ENCODE data around the gene CNIH3.

Gene CNIH3

GRCh38 chr1:224767676-224768075, 151.6 kb downstream of the CNIH3 start:
- no peak for DNase-seq (ENCODE audit: low read depth in 4 of 4, low spot score in 1 of 4)

GRCh38 chr1:224768971-224769370, 152.9 kb downstream of the CNIH3 start:
- DNase-seq (ENCODE audit: low read depth in 4 of 4, low spot score in 1 of 4): no peak

- DNase-seq (ENCODE audit: low read depth in 4 of 4, low spot score in 1 of 4): no peak
Measured at GRCh38 chr1:224769452-224770335, 153.6 kb downstream of the CNIH3 start.

GRCh38 chr1:224770336-224770693, 154.2 kb downstream of the CNIH3 start:
- DNase-seq (ENCODE audit: low read depth in 4 of 4, low spot score in 1 of 4): no peak

GRCh38 chr1:224773646-224774045, 157.5 kb downstream of the CNIH3 start:
- DNase-seq (ENCODE audit: low read depth in 4 of 4, low spot score in 1 of 4): no peak

- no peak for DNase-seq (ENCODE audit: low read depth in 4 of 4, low spot score in 1 of 4)
Measured at GRCh38 chr1:224774378-224774777, 158.3 kb downstream of the CNIH3 start.

- no peak for DNase-seq (ENCODE audit: low read depth in 4 of 4, low spot score in 1 of 4)
Measured at GRCh38 chr1:224777180-224777579, 161.1 kb downstream of the CNIH3 start.

- no peak for DNase-seq (ENCODE audit: low read depth in 4 of 4, low spot score in 1 of 4)
Measured at GRCh38 chr1:224779536-224779935, 163.4 kb downstream of the CNIH3 start.

GRCh38 chr1:224780736-224781135, 164.6 kb downstream of the CNIH3 start:
- DNase-seq (ENCODE audit: low read depth in 4 of 4, low spot score in 1 of 4): no peak

- DNase-seq (ENCODE audit: low read depth in 4 of 4, low spot score in 1 of 4): no peak
Measured at GRCh38 chr1:224781800-224782199, 165.7 kb downstream of the CNIH3 start.

GRCh38 chr1:224782281-224783000, 166.3 kb downstream of the CNIH3 start:
- DNase-seq (ENCODE audit: low read depth in 4 of 4, low spot score in 1 of 4): no peak

- DNase-seq (ENCODE audit: low read depth in 4 of 4, low spot score in 1 of 4): no peak
Measured at GRCh38 chr1:224783006-224783651, 167.0 kb downstream of the CNIH3 start.

- no peak for DNase-seq (ENCODE audit: low read depth in 4 of 4, low spot score in 1 of 4)
Measured at GRCh38 chr1:224784265-224785039, 168.3 kb downstream of the CNIH3 start.

GRCh38 chr1:224785040-224785328, 168.9 kb downstream of the CNIH3 start:
- no peak for DNase-seq (ENCODE audit: low read depth in 4 of 4, low spot score in 1 of 4)

- DNase-seq (ENCODE audit: low read depth in 4 of 4, low spot score in 1 of 4): no peak
Measured at GRCh38 chr1:224785622-224786021, 169.5 kb downstream of the CNIH3 start.

GRCh38 chr1:224786533-224787250, 170.6 kb downstream of the CNIH3 start:
- DNase-seq (ENCODE audit: low read depth in 4 of 4, low spot score in 1 of 4): no peak

GRCh38 chr1:224789311-224789710, 173.2 kb downstream of the CNIH3 start:
- DNase-seq (ENCODE audit: low read depth in 4 of 4, low spot score in 1 of 4): no peak

All from stimulated activated CD4-positive, alpha-beta T cell treated with anti-CD3 and anti-CD28 coated beads, Interleukin-1b, Interleukin-23, amount 100 ng/mL, for 24 hours (primary cell).